Measurements from ENCODE around the gene FYN. TPM values are rescaled to one million over a fixed set of nuclear protein-coding genes. Genes with fewer than 3 reads are reported as not detected.
"Not testable (repeated sequence)": the region's sequence is repeated elsewhere in the genome, so short reads cannot be mapped to it uniquely, and the experiment has no call there.

FYN gene
- total RNA-seq, 1 donor from 2014 or later: 525 TPM

GRCh38 chr6:111646034-111646433 lies 227.2 kb downstream of the FYN start:
- peaks cover 5% of the 10 kb centered on the region for H3K36me3 Mint-ChIP-seq (ENCODE audit: unreplicated experiment)
- no peaks in the 10 kb centered on the region for H3K9me3 Mint-ChIP-seq (ENCODE audit: unreplicated experiment)
- H3K4me1 Mint-ChIP-seq (ENCODE audit: low read depth, unreplicated experiment): no peaks in the 10 kb centered on the region
- no peak for DNase-seq
- no peak overlapping the region for H3K27ac Mint-ChIP-seq (ENCODE audit: unreplicated experiment)
- H3K4me3 Mint-ChIP-seq (ENCODE audit: unreplicated experiment): no peak overlapping the region
- TF ChIP-seq CTCF (IDR thresholded peaks at IDR 0.05; ENCODE audit: partially characterized antibody, unreplicated experiment): no peak
- H3K27me3 Mint-ChIP-seq (ENCODE audit: unreplicated experiment): no peaks in the 10 kb centered on the region

- no peak for DNase-seq
- Mint-ChIP-seq H3K4me1 (ENCODE audit: low read depth, unreplicated experiment) (no peaks in the 10 kb centered on the region), H3K27ac (ENCODE audit: unreplicated experiment) (no peak overlapping the region), H3K9me3 (ENCODE audit: unreplicated experiment) (no peaks in the 10 kb centered on the region), H3K36me3 (ENCODE audit: unreplicated experiment) (no peaks in the 10 kb centered on the region), H3K27me3 (ENCODE audit: unreplicated experiment) (no peaks in the 10 kb centered on the region), H3K4me3 (ENCODE audit: unreplicated experiment) (no peak overlapping the region)
- TF ChIP-seq CTCF (IDR thresholded peaks at IDR 0.05; ENCODE audit: partially characterized antibody, unreplicated experiment): no peak
These were observed 228.3 kb downstream of the FYN start for GRCh38 chr6:111644893-111645430.

GRCh38 chr6:111642463-111643158 lies 230.6 kb downstream of the FYN start:
- Mint-ChIP-seq H3K27ac (ENCODE audit: unreplicated experiment) (no peak overlapping the region), H3K4me1 (ENCODE audit: low read depth, unreplicated experiment) (no peaks in the 10 kb centered on the region), H3K27me3 (ENCODE audit: unreplicated experiment) (no peaks in the 10 kb centered on the region), H3K9me3 (ENCODE audit: unreplicated experiment) (no peaks in the 10 kb centered on the region), H3K4me3 (ENCODE audit: unreplicated experiment) (no peak overlapping the region), H3K36me3 (ENCODE audit: unreplicated experiment) (peaks cover 5% of the 10 kb centered on the region)
- TF ChIP-seq CTCF (IDR thresholded peaks at IDR 0.05; ENCODE audit: partially characterized antibody, unreplicated experiment): no peak
- peak; percentile 57 for DNase-seq

- no peak for DNase-seq
- TF ChIP-seq CTCF (IDR thresholded peaks at IDR 0.05; ENCODE audit: partially characterized antibody, unreplicated experiment): no peak
- H3K4me1 Mint-ChIP-seq (ENCODE audit: low read depth, unreplicated experiment): no peaks in the 10 kb centered on the region
- no peaks in the 10 kb centered on the region for H3K27me3 Mint-ChIP-seq (ENCODE audit: unreplicated experiment)
- H3K27ac Mint-ChIP-seq (ENCODE audit: unreplicated experiment): no peak overlapping the region
- no peak overlapping the region for H3K4me3 Mint-ChIP-seq (ENCODE audit: unreplicated experiment)
- H3K36me3 Mint-ChIP-seq (ENCODE audit: unreplicated experiment): peaks cover 5% of the 10 kb centered on the region
- peaks cover 3% of the 10 kb centered on the region for H3K9me3 Mint-ChIP-seq (ENCODE audit: unreplicated experiment)
These were observed 234.0 kb downstream of the FYN start for GRCh38 chr6:111639266-111639665.

- not testable (repeated sequence) for H3K27ac Mint-ChIP-seq (ENCODE audit: unreplicated experiment); H3K36me3 Mint-ChIP-seq (ENCODE audit: unreplicated experiment); H3K4me1 Mint-ChIP-seq (ENCODE audit: low read depth, unreplicated experiment); DNase-seq; H3K9me3 Mint-ChIP-seq (ENCODE audit: unreplicated experiment); H3K27me3 Mint-ChIP-seq (ENCODE audit: unreplicated experiment); H3K4me3 Mint-ChIP-seq (ENCODE audit: unreplicated experiment)
These were observed 238.3 kb downstream of the FYN start for GRCh38 chr6:111634981-111635380.
